H1 (cell line): ENCODE results near the gene HMMR. TPM values are rescaled to one million over a fixed set of nuclear protein-coding genes. Genes with fewer than 3 reads are reported as not detected.
A peak's percentile ranks its signal among the peaks of the same experiment; 100 is the strongest.

ENCODE experiments used
- CTCF ChIA-PET: fragments of 300-600 bp; sonication (Branson Sonifier 250); formaldehyde crosslinking; loops from one replicate; lab custom pipeline; 2021; ENCODE audit not compliant: partially characterized antibody; lab: Charles Lee
- POLR2A ChIA-PET: fragments of 300-600 bp; sonication (Branson Sonifier 250); formaldehyde crosslinking; loops from one replicate; lab custom pipeline; 2021; ENCODE audit warnings: inconsistent platforms; ENCODE audit not compliant: partially characterized antibody; lab: Charles Lee
- DNase-seq, 2 experiments: peaks; one replicate each; pipeline versions ENCODE4 v3.0.0 to v3.0.0-alpha.2; 2010 to 2022; ENCODE audit warnings: low spot score in 2 of 2, low read depth in 1 of 2, mixed read lengths in 1 of 2
- FAIRE-seq: peaks from 2 replicates; lab custom pipeline; 2011; peaks lifted over from hg19 to GRCh38; lab: Jason Lieb, UNC
- H2AFZ ChIP-seq: 2 replicates; pipeline ENCODE4 v1.8.1; 2012; ENCODE audit warnings: low read length, inconsistent platforms
- H2AK5ac ChIP-seq: 2 replicates; pipeline ENCODE4 v1.6.1; 2013; ENCODE audit warnings: low read depth, low read length
- H2BK120ac ChIP-seq: replicated peaks from 2 replicates; pipeline ENCODE3; 2013; ENCODE audit warnings: low read depth, low read length, inconsistent platforms
- H2BK12ac ChIP-seq: 2 replicates; pipeline ENCODE4 v1.6.1; 2013; ENCODE audit warnings: low read depth, low read length
- H2BK15ac ChIP-seq: 2 replicates; pipeline ENCODE4 v1.6.1; 2013; ENCODE audit warnings: low read length
- H2BK20ac ChIP-seq: 2 replicates; pipeline ENCODE4 v1.6.1; 2013; ENCODE audit warnings: low read length
- H2BK5ac ChIP-seq: 2 replicates; pipeline ENCODE4 v1.6.1; 2013; ENCODE audit warnings: low read depth, low read length
- H3K14ac ChIP-seq: 2 replicates; pipeline ENCODE4 v1.6.1; 2013; ENCODE audit warnings: inconsistent platforms; ENCODE audit not compliant: insufficient read length
- H3K18ac ChIP-seq: 2 replicates; pipeline ENCODE4 v1.6.1; 2013; ENCODE audit warnings: low read length; ENCODE audit errors: extremely low read depth
- H3K23ac ChIP-seq: 2 replicates; pipeline ENCODE4 v1.6.1; 2013; ENCODE audit warnings: inconsistent platforms; ENCODE audit not compliant: insufficient read length
- H3K23me2 ChIP-seq: 2 replicates; pipeline ENCODE4 v1.6.1; 2013; ENCODE audit warnings: low read depth, low read length
- H3K27ac ChIP-seq: 2 replicates; pipeline ENCODE4 v1.6.1; 2011; ENCODE audit warnings: low read depth, low read length, inconsistent platforms
- H3K27me3 ChIP-seq, 4 experiments: replicated peaks in 1 of 4; 1 replicate in 1 of 4; 2 replicates in 3 of 4; pipeline versions ENCODE4 v1.6.1 to v1.8.1; 2011 to 2013; ENCODE audit warnings: low read length in 3 of 4, mild to moderate bottlenecking in 3 of 4, inconsistent platforms in 2 of 4, mixed read lengths in 2 of 4, moderate library complexity in 1 of 4; ENCODE audit not compliant: control insufficient read depth in 3 of 4, insufficient read depth in 3 of 4; ENCODE audit errors: extremely low read depth in 1 of 4
- H3K36me3 ChIP-seq, 4 experiments: 2 replicates each; pipeline versions ENCODE4 v1.6.1 to v1.8.1; 2011 to 2013; ENCODE audit warnings: mild to moderate bottlenecking in 4 of 4, low read length in 3 of 4, moderate library complexity in 2 of 4, control low read depth in 1 of 4, inconsistent platforms in 1 of 4; ENCODE audit not compliant: insufficient read depth in 4 of 4, control insufficient read depth in 2 of 4
- H3K4ac ChIP-seq: replicated peaks from 2 replicates; pipeline ENCODE3; 2013; ENCODE audit warnings: low read length, low read depth, mixed read lengths, inconsistent platforms; ENCODE audit not compliant: insufficient read length
- H3K4me1 ChIP-seq, 4 experiments: replicated peaks in 1 of 4; 1 replicate in 1 of 4; 2 replicates in 3 of 4; pipeline versions ENCODE4 v1.6.1 to v1.8.1; 2011 to 2013; ENCODE audit warnings: low read length in 3 of 4, inconsistent platforms in 2 of 4, mixed read lengths in 1 of 4; ENCODE audit not compliant: insufficient read depth in 4 of 4, control insufficient read depth in 3 of 4
- H3K4me2 ChIP-seq, 2 experiments: 2 replicates each; pipeline versions ENCODE4 v1.6.1 to v1.8.1; 2011 to 2013; ENCODE audit warnings: low read depth in 2 of 2, low read length in 2 of 2, control low read depth in 1 of 2, inconsistent platforms in 1 of 2, mild to moderate bottlenecking in 1 of 2; ENCODE audit not compliant: insufficient read depth in 1 of 2
- H3K4me3 ChIP-seq, 4 experiments: fragments of 200-600, 300-600 bp in 1 of 4; sonication (generic), shearing (Covaris generic), sonication (Bioruptor Twin) in 1 of 4; 2 replicates each; pipeline versions ENCODE4 v1.5.1 to v1.8.1; 2011 to 2016; ENCODE audit warnings: low read length in 4 of 4, low read depth in 3 of 4, control low read depth in 2 of 4, inconsistent platforms in 2 of 4, mild to moderate bottlenecking in 2 of 4, mixed read lengths in 1 of 4, moderate library complexity in 1 of 4; ENCODE audit not compliant: insufficient read depth in 2 of 4; ENCODE audit errors: extremely low read depth in 1 of 4
- H3K56ac ChIP-seq: replicated peaks from 2 replicates; pipeline ENCODE3; 2013; ENCODE audit warnings: low read depth, mild to moderate bottlenecking, mixed read lengths, low read length, inconsistent platforms; ENCODE audit not compliant: insufficient read length
- H3K79me1 ChIP-seq: 2 replicates; pipeline ENCODE4 v1.6.1; 2013; ENCODE audit warnings: low read depth, low read length, control low read depth
- H3K79me2 ChIP-seq, 2 experiments: 2 replicates each; pipeline versions ENCODE4 v1.6.1 to v1.8.1; 2012 to 2013; ENCODE audit warnings: low read length in 2 of 2, mild to moderate bottlenecking in 2 of 2, inconsistent platforms in 1 of 2; ENCODE audit not compliant: insufficient read depth in 2 of 2, control insufficient read depth in 1 of 2
- H3K9ac ChIP-seq, 4 experiments: replicated peaks in 1 of 4; 1 replicate in 1 of 4; 2 replicates in 3 of 4; pipeline versions ENCODE4 v1.6.1 to v1.8.1; 2011 to 2013; ENCODE audit warnings: low read depth in 3 of 4, low read length in 3 of 4, control low read depth in 2 of 4, mild to moderate bottlenecking in 2 of 4, moderate library complexity in 2 of 4, inconsistent platforms in 1 of 4; ENCODE audit errors: extremely low read depth in 1 of 4
- H3K9me3 ChIP-seq, 2 experiments: 2 replicates each; pipeline versions ENCODE4 v1.6.1 to v1.8.1; 2012 to 2013; ENCODE audit warnings: mild to moderate bottlenecking in 2 of 2, moderate library complexity in 2 of 2, control low read depth in 1 of 2, inconsistent platforms in 1 of 2, low read depth in 1 of 2, low read length in 1 of 2, mixed read lengths in 1 of 2; ENCODE audit not compliant: insufficient read depth in 2 of 2
- H4K20me1 ChIP-seq, 2 experiments: replicated peaks in 1 of 2; 2 replicates each; pipeline versions ENCODE3 to v1.8.1; 2011 to 2013; ENCODE audit warnings: inconsistent platforms in 2 of 2, low read length in 2 of 2, mild to moderate bottlenecking in 1 of 2; ENCODE audit not compliant: insufficient read depth in 2 of 2, control insufficient read depth in 1 of 2
- H4K5ac ChIP-seq: 2 replicates; pipeline ENCODE4 v1.6.1; 2013; ENCODE audit warnings: low read length, low read depth, mixed read lengths, inconsistent platforms; ENCODE audit not compliant: insufficient read length
- H4K8ac ChIP-seq: 2 replicates; pipeline ENCODE4 v1.8.0; 2013; ENCODE audit warnings: mild to moderate bottlenecking, moderate library complexity, low read length, inconsistent platforms; ENCODE audit not compliant: insufficient read depth; ENCODE audit errors: extremely low read depth
- H4K91ac ChIP-seq: replicated peaks from 2 replicates; pipeline ENCODE3; 2013; ENCODE audit warnings: low read length, mixed read lengths, inconsistent platforms; ENCODE audit not compliant: insufficient read length
- ASH2L ChIP-seq: fragments of 200-600, 300-600 bp; sonication (generic); IDR thresholded peaks from one replicate; pipeline ENCODE4 v1.7.1; 2017; ENCODE audit warnings: low read length
- BCL11A ChIP-seq, 2 experiments: IDR thresholded peaks; one replicate each; pipeline ENCODE4 v1.6.1; 2011; ENCODE audit warnings: low read depth in 2 of 2, low read length in 2 of 2, mild to moderate bottlenecking in 2 of 2
- BRCA1 ChIP-seq: IDR thresholded peaks from 2 replicates; pipeline ENCODE4 v1.6.1; 2012; ENCODE audit warnings: low read depth, low read length, improper control_type of control experiment
- GABPA ChIP-seq: IDR thresholded peaks from 2 replicates; pipeline ENCODE4 v1.6.1; 2011; ENCODE audit warnings: mild to moderate bottlenecking, low read length, moderate library complexity, borderline replicate concordance; ENCODE audit not compliant: insufficient read depth
- HDAC2 ChIP-seq, 2 experiments: fragments of 300-600 bp in 1 of 2; sonication (generic) in 1 of 2; IDR thresholded peaks; 2 replicates each; pipeline ENCODE4 v1.6.1; 2011 to 2012; ENCODE audit warnings: low read depth in 2 of 2, low read length in 2 of 2, mild to moderate bottlenecking in 2 of 2, moderate library complexity in 2 of 2, borderline replicate concordance in 1 of 2, inconsistent platforms in 1 of 2
- HDAC6 ChIP-seq: IDR thresholded peaks from one replicate; pipeline ENCODE4 v1.7.1; 2012; ENCODE audit warnings: low read depth, mild to moderate bottlenecking, inconsistent platforms, low read length, moderate library complexity
- JUND ChIP-seq: IDR thresholded peaks from 2 replicates; pipeline ENCODE4 v1.6.1; 2011; ENCODE audit warnings: mild to moderate bottlenecking, improper control_type of control experiment, low read length
- KDM1A ChIP-seq: fragments of 200-600, 300-600 bp; sonication (generic); IDR thresholded peaks from 2 replicates; pipeline ENCODE4 v1.7.1; 2016; ENCODE audit warnings: mild to moderate bottlenecking, low read length, borderline replicate concordance
- NANOG ChIP-seq: IDR thresholded peaks from 2 replicates; pipeline ENCODE4 v1.6.1; 2011; ENCODE audit warnings: low read length, low read depth, mild to moderate bottlenecking, inconsistent platforms; ENCODE audit not compliant: insufficient read depth, poor library complexity, severe bottlenecking
- SP2 ChIP-seq: IDR thresholded peaks from 2 replicates; pipeline ENCODE4 v1.6.1; 2012; ENCODE audit warnings: mild to moderate bottlenecking, low read length, inconsistent platforms
- TBP ChIP-seq: IDR thresholded peaks from 2 replicates; pipeline ENCODE4 v1.6.1; 2011; ENCODE audit warnings: low read depth, low read length, improper control_type of control experiment
- TCF12 ChIP-seq: IDR thresholded peaks from 2 replicates; pipeline ENCODE4 v1.6.1; 2011; ENCODE audit warnings: low read depth, mild to moderate bottlenecking, low read length
- ZNF274 ChIP-seq: IDR thresholded peaks from 2 replicates; pipeline ENCODE4 v1.7.0; 2012; ENCODE audit warnings: low read length, borderline replicate concordance; ENCODE audit errors: extremely low read depth
- WGBS, 2 experiments: shearing (Covaris generic) in 1 of 2; methylation state at CpG; one replicate each; pipeline versions ENCODE4 v1.1.6 to v1.1.7; 2013 to 2015; ENCODE audit warnings: low lambda C conversion rate in 2 of 2, mixed read lengths in 2 of 2, inconsistent platforms in 1 of 2, low coverage in 1 of 2, missing lambda C conversion rate in 1 of 2; ENCODE audit not compliant: insufficient replicate concordance in 2 of 2, insufficient coverage in 1 of 2, insufficient read length in 1 of 2; ENCODE audit errors: extremely low coverage in 1 of 2, missing lambda C conversion rate in 1 of 2; 5-methylcytosine and 5-hydroxymethylcytosine counted together
- polyA plus RNA-seq, 7 experiments: library from polyadenylated mRNA; depleted of rRNA in 3 of 7; stranded (reverse) in 5 of 7; unstranded in 2 of 7; fragments of >200 nt in 5 of 7; fragments of 200-250 nt in 2 of 7; gene quantifications; 1 replicate in 5 of 7; 2 replicates in 1 of 7; 4 replicates in 1 of 7; pipeline versions ENCODE4 v1.2.1 to v1.2.3, GENCODE V29; 2011 to 2013; ENCODE audit warnings: missing spikeins in 2 of 7, mixed read lengths in 2 of 7
- total RNA-seq: library from RNA; stranded (reverse); fragmentation: NEBNext Ultra II Directional; extraction: Animal tissue kit (Norgen Biotek cat#: 25700); gene quantifications from 2 replicates; pipeline ENCODE4 v1.2.1, GENCODE V29; 2021

Gene HMMR
- total and polyA plus RNA-seq, 2 of the 8 experiments (the other 6 are each of a cell fraction or from before 2014, with no cell fraction given) = 17.5 to 77.3 TPM

DNA sequence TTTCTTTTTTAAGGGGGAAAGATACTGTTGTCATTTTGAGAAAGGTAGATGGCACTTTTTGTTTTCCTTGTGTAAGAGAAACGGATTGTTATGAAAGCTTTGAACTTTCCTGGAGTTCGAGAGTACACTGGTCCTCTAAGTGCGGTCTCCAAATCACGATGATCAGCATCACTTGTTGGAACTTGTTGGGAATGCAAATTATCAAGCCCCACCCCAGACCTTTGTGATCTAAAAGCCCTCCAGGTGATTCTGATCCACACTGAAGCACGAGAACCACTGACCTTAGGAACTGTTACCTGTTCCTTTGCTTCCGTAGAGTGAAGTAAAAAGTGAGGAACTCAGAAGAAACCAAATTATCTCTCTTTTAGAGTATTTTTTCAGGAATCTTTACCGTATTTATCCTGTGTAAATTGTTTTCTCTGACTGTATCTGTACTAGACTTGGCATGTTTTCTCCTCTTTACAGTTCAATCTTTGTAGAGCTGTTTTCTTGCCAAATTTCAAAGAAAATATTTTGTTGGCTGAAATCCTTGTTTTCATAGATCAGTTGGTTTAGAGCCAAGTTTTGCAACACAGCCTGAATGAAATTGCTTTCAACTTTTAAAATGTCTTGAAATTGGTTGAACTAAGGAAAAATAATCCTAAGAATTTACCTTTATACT is 49.0 kb downstream of the HMMR start:
- Histone ChIP-seq H3K56ac (no peak overlapping the region), H3K4ac (no peak overlapping the region), H3K9ac (no peak overlapping the region), H3K4me2 (peak overlapping the region; percentile 26 to 34; a peak in 3 of 4 replicates), H2AFZ (no peak overlapping the region), H3K14ac (no peak overlapping the region), H3K36me3 (peaks cover 2 to 28% (median 24%) of the 10 kb centered on the region in 4 experiments), H3K79me2 (peaks cover 28 to 93% of the 10 kb centered on the region in 2 experiments), H4K5ac (no peak overlapping the region), H2BK15ac (no peak overlapping the region), H2BK120ac (no peak overlapping the region), H3K27ac (no peak overlapping the region), H2BK5ac (no peak overlapping the region), H2BK20ac (no peak overlapping the region), H3K23ac (no peak overlapping the region), H2BK12ac (no peak overlapping the region), H2AK5ac (no peak overlapping the region), H3K23me2 (peaks cover 10% of the 10 kb centered on the region), H4K8ac (no peak overlapping the region), H3K9me3 (no peaks in the 10 kb centered on the region), H3K79me1 (no peaks in the 10 kb centered on the region), H4K20me1 (peaks cover 19 to 34% of the 10 kb centered on the region in 2 experiments), H3K4me3 (peak overlapping the region in 1 of 4 experiments; percentile 31; a peak in 2 of 8 replicates), H4K91ac (no peak overlapping the region), H3K27me3 (no peaks in the 10 kb centered on the region), H3K4me1 (peaks cover 0 to 4% (median 3%) of the 10 kb centered on the region in 4 experiments; a peak in 3 of 7 replicates), H3K18ac (no peak overlapping the region)
- ChIA-PET POLR2A (interaction anchor here (1.0 to 2.5 kb wide), 5 partner anchors 9 to 72 kb away, joined by 3 to 12 read pairs (median 8); partner anchors contain the start of genes CCNG1, HMMR and NUDCD2), CTCF (interaction anchor here (0.7 to 1.4 kb wide), 3 partner anchors 20 to 70 kb away, joined by 3 to 4 read pairs (median 3); no protein-coding TSS in a partner anchor)
- FAIRE-seq = no peak
- no peak for DNase-seq
- 76% methylated on average over 7 of the region's 7 CpGs; no CpG with 5 or more reads in 1 of the 2 experiments for WGBS, 2 experiments
- TF ChIP-seq HDAC2 (IDR thresholded peaks at IDR 0.05; ENCODE audit: borderline replicate concordance in 1 of 2, low read depth in 2 of 2, low read length in 2 of 2) (no peak), TCF12 (no peak), ASH2L (no peak), NANOG (no peak), SP2 (no peak), HDAC6 (no peak), JUND (no peak), GABPA (no peak), TBP (no peak), ZNF274 (no peak), BCL11A (IDR thresholded peaks at IDR 0.05; ENCODE audit: low read depth in 2 of 2, low read length in 2 of 2) (no peak), BRCA1 (no peak), KDM1A (no peak)
